WI38 (cell line): ENCODE data around the gene RPL18.
"Not testable (repeated sequence)": the region's sequence is repeated elsewhere in the genome, so short reads cannot be mapped to it uniquely, and the experiment has no call there.

Experiments used
- H3K4me3 ChIP-seq: 2 replicates; pipeline ENCODE4 v1.5.1; 2011; ENCODE audit warnings: low read depth, mild to moderate bottlenecking, control low read depth, low read length
- TF ChIP-seq, protein P1 (sequence below): IDR thresholded peaks from 2 replicates; pipeline ENCODE4 v1.5.1; 2012; ENCODE audit warnings: low read depth, mild to moderate bottlenecking, control low read depth, low read length

Gene RPL18

DNA sequence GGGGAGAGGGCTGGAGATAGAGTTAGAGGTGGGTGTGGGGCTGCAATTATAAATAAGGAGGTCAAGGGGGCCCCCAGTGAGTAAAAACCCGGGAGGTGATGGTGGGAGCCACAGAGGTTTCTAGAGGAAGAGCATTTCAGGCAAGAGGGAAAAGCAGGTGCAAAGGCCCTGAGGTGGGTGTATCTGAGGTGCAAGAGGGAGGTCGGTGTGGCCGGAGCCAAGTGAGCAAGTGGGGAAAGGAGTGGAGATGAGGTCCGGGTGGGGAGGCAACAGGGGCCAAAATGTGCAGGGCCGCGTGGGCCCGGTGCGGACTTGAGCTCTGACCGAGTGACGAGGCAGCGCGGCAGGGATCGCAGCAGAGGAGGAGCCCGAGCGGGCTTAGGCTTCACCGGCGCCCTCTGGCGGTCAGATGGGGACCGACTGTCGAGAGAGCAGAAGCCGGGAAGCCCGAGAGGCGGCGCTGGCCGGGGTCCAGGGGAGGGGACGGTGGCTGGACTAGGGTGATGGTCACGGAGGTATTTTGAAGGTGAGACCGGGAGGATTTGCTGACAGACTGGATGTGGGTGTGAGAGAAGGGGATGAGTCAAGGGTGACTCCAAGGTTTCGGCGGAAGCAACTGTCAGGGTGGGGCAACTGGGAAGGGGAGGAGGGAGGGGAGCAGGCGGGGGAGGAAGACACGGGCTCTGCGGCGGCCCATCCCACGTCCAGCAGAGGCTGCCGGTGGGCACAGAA lies 30.1 kb downstream of the RPL18 start:
- peak overlapping the region; percentile 37 for H3K4me3 ChIP-seq

DNA sequence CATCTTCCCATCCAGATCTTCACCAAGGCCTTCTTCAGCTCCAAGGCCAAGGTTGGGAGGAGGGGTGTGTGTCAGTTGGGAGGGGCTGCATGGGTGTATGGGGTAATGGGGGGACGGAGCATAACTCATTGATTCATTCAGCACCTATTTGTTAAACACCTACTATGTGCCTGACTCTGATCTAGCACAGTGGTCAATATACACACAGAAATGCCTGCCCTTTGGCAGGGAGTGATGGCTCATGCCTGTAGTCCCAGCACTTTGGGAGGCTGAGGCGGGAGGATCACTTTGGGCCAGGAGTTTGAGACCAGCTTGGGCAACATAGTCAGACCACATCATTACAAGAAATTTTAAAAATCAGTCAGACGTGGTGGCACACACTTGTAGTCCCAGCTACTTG lies 31.6 kb downstream of the RPL18 start:
- TF ChIP-seq, protein P1, sequence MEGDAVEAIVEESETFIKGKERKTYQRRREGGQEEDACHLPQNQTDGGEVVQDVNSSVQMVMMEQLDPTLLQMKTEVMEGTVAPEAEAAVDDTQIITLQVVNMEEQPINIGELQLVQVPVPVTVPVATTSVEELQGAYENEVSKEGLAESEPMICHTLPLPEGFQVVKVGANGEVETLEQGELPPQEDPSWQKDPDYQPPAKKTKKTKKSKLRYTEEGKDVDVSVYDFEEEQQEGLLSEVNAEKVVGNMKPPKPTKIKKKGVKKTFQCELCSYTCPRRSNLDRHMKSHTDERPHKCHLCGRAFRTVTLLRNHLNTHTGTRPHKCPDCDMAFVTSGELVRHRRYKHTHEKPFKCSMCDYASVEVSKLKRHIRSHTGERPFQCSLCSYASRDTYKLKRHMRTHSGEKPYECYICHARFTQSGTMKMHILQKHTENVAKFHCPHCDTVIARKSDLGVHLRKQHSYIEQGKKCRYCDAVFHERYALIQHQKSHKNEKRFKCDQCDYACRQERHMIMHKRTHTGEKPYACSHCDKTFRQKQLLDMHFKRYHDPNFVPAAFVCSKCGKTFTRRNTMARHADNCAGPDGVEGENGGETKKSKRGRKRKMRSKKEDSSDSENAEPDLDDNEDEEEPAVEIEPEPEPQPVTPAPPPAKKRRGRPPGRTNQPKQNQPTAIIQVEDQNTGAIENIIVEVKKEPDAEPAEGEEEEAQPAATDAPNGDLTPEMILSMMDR, result no peak
- no peak overlapping the region for H3K4me3 ChIP-seq

More for the DNA sequence above, 30.1 kb downstream of the RPL18 start:
- TF ChIP-seq, protein P1, result peak; percentile 89

DNA sequence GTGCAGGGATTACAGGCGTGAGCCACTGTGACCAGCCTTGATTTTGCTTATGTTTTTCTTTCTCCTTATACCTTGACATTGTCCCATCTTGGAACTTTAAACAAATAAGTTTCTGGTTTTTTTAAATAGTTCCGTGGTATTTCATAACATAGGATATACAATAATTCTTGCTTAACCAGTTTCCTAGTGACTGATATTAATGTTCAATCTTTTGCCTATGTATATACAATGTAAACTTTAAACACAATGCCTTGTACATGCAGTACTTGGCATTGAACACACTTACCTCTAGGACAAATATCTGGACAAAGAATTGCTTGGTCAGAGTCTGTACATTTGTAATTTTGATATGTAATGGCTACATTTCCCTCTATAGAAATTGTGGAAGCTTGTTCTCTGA lies 36.8 kb downstream of the RPL18 start:
- H3K4me3 ChIP-seq, result no peak overlapping the region
- TF ChIP-seq, protein P1, result no peak

DNA sequence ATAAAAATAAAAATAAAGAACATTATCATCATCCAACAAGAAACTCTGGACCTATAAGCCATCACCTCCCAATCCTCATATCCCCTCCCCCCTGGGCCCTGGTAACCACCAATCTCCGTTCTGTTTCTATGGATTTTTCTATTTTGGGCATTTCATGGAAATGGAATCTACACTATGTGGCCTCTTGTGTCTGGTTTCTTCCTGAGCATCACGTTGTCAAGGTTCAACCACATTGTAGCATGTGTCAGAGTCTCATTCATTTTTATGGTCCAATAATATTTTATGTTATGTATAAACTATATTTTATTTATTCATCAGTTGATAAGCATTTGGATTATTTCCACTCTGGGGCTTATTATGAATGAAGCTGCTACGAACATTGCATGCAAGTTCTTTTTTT lies 40.1 kb downstream of the RPL18 start:
- no peak overlapping the region for H3K4me3 ChIP-seq
- TF ChIP-seq, protein P1, result no peak

DNA sequence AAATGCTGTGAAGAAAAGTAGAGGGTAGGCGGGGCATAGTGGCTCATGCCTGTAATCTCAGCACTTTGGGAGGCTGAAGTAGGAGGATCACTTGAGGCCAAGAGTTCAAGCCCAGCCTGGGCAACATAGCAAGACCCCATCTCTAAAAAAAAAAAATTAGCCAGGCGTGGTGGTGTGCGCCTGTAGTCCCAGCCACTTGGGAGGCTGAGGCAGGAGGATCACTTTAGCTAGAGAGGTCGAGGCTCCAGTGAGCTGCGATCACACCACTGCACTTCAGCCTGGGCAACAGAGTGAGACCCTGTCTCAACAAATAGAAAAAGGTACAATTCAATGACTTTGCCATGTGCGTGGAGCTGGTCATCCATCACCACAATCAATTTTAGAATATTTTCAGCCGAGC lies 41.1 kb downstream of the RPL18 start:
- not testable (repeated sequence) for H3K4me3 ChIP-seq

DNA sequence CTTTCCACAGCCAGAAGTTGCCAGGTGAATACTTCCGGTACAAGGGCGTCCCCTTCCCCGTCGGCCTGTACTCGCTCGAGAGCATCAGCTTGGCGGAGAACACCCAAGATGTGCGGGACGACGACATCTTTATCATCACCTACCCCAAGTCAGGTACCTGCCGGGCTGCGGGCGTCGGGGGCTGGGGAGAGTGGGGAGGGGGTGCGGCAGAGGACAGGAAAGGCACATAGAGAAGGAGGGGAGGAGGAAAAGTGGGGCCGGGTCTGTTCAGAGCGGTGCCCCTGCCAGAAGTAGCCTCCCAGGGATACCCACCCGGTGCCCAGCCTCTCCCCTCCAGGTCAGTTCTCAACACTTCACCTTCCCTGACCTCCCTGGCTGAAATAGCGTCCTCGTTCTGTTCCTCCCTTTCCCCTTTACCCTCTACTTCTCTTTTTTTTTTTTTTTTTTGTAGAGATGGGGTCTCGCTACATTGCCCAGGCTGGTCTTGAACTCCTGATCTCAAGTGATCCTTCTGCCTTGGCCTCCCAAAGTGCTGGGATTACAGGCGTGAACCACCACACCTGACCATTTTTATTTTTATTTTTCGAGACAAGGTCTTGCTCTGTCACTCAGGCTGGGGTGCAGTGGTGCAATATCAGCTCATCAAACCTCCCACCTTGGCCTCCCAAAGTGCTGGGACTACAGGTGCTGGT lies 42.9 kb downstream of the RPL18 start:
- TF ChIP-seq, protein P1, result no peak
- H3K4me3 ChIP-seq, result no peak overlapping the region

DNA sequence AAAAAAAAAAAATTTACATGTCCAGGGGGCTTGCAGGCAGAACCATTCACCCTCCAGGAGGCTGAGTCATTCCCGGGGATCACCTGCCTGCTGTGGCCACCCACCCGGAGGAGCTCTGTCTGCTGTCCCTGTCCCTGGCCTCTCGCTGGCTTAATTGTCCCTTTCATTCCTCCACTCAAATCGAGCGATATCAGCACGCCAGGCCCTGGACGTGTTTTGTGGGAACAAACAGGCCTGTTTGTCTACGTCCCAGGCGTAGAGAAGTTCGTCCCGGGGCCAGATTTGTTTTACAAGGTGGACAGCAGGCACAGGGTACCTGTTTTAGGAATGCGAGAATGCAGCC lies 45.8 kb downstream of the RPL18 start:
- TF ChIP-seq, protein P1, result no peak
- H3K4me3 ChIP-seq, result no peak overlapping the region
